ENCODE data around the gene SRP68. TPM values are rescaled to one million over a fixed set of nuclear protein-coding genes. Genes with fewer than 3 reads are reported as not detected.

The SRP68 gene
- total and polyA plus RNA-seq, 2 of the 4 experiments (the other 2 are of a cell fraction): 47.1 to 82.6 TPM

GRCh38 chr17:76000755-76001521, 71.4 kb downstream of the SRP68 start, which contains the start of gene CDK3:
Gene CDK3, plus strand, starts transcription at chr17:76000855. Its CDS starts 571 bp downstream, at chr17:76001426.
- DNase-seq (no peak), ATAC-seq (ENCODE audit: low read depth) (no peak)
- no peak for TF ChIP-seq MAZ (IDR thresholded peaks at IDR 0.05; ENCODE audit: borderline replicate concordance, low read depth, low read length)
- TF ChIP-seq RAD21 (IDR thresholded peaks at IDR 0.05; ENCODE audit: low read length): no peak
- TF ChIP-seq, protein P1, sequence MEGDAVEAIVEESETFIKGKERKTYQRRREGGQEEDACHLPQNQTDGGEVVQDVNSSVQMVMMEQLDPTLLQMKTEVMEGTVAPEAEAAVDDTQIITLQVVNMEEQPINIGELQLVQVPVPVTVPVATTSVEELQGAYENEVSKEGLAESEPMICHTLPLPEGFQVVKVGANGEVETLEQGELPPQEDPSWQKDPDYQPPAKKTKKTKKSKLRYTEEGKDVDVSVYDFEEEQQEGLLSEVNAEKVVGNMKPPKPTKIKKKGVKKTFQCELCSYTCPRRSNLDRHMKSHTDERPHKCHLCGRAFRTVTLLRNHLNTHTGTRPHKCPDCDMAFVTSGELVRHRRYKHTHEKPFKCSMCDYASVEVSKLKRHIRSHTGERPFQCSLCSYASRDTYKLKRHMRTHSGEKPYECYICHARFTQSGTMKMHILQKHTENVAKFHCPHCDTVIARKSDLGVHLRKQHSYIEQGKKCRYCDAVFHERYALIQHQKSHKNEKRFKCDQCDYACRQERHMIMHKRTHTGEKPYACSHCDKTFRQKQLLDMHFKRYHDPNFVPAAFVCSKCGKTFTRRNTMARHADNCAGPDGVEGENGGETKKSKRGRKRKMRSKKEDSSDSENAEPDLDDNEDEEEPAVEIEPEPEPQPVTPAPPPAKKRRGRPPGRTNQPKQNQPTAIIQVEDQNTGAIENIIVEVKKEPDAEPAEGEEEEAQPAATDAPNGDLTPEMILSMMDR (conservative IDR thresholded peaks at IDR 0.05; ENCODE audit: low read depth, low read length): no peak
- TF ChIP-seq RCOR1 (IDR thresholded peaks at IDR 0.05; ENCODE audit: insufficient replicate concordance, low read length): no peak
- no peak for TF ChIP-seq POLR2A (IDR thresholded peaks at IDR 0.05; ENCODE audit: low read depth, low read length)
- TF ChIP-seq NFE2L2 (IDR thresholded peaks at IDR 0.05; ENCODE audit: low read depth, low read length): no peak
- no peak for TF ChIP-seq FOS (IDR thresholded peaks at IDR 0.05; ENCODE audit: low read depth, low read length)
- TF ChIP-seq CEBPB (IDR thresholded peaks at IDR 0.05; ENCODE audit: low read depth, low read length): no peak
- TF ChIP-seq MAFK (IDR thresholded peaks at IDR 0.05; ENCODE audit: low read depth, low read length): no peak
- no peak for TF ChIP-seq SMC3 (IDR thresholded peaks at IDR 0.05; ENCODE audit: low read depth, low read length)
- TF ChIP-seq, protein P2, sequence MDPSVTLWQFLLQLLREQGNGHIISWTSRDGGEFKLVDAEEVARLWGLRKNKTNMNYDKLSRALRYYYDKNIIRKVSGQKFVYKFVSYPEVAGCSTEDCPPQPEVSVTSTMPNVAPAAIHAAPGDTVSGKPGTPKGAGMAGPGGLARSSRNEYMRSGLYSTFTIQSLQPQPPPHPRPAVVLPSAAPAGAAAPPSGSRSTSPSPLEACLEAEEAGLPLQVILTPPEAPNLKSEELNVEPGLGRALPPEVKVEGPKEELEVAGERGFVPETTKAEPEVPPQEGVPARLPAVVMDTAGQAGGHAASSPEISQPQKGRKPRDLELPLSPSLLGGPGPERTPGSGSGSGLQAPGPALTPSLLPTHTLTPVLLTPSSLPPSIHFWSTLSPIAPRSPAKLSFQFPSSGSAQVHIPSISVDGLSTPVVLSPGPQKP (IDR thresholded peaks at IDR 0.05; ENCODE audit: borderline replicate concordance, low read depth, low read length): no peak
- TF ChIP-seq RFX5 (IDR thresholded peaks at IDR 0.05; ENCODE audit: low read depth, low read length): no peak
- no peak for TF ChIP-seq MXI1 (IDR thresholded peaks at IDR 0.05; ENCODE audit: borderline replicate concordance, low read depth, low read length)
- TF ChIP-seq CHD1 (IDR thresholded peaks at IDR 0.05; ENCODE audit: low read depth, low read length): no peak
- no peak within 1 kb of the TSS for H2BK5ac ChIP-seq (ENCODE audit: low read depth, low read length, poor library complexity, severe bottlenecking)
- intact Hi-C loops (cut with micrococcal nuclease) (no loop called here), dilution Hi-C loops (cut with HindIII; ENCODE audit: low sequenced_read_pairs, unreplicated experiment) (no loop called here), in situ Hi-C loops (cut with MboI; ENCODE audit: low sequenced_read_pairs) (no loop called here)
- CTCF ChIA-PET: interaction anchor here (1.2 to 1.3 kb wide), 2 partner anchors 90 to 96 kb away, joined by 3 to 4 read pairs; no protein-coding TSS in a partner anchor
- no peak within 1 kb of the TSS for H2BK15ac ChIP-seq (ENCODE audit: low read depth, low read length)
- H3K36me3 ChIP-seq (ENCODE audit: control insufficient read depth, insufficient read depth, low read length): peaks cover 3% of the 10 kb centered on the region; the same call in 1 of the 2 replicates
- H3K23ac ChIP-seq (ENCODE audit: low read depth, low read length): no peak within 1 kb of the TSS
- H3K27ac ChIP-seq (ENCODE audit: insufficient read depth, low read length): no peak within 1 kb of the TSS
- H3K18ac ChIP-seq (ENCODE audit: low read depth, low read length): no peak within 1 kb of the TSS
- H3K9me3 ChIP-seq (ENCODE audit: control insufficient read depth, insufficient read depth, low read length): no peaks in the 10 kb centered on the region
- no peak within 1 kb of the TSS for H3K4me3 ChIP-seq (ENCODE audit: insufficient read depth, low read depth, low read length)
- no peak within 1 kb of the TSS for H2BK20ac ChIP-seq (ENCODE audit: low read depth, low read length)
- H4K20me1 ChIP-seq (ENCODE audit: insufficient read depth, low read length): no peaks in the 10 kb centered on the region
- H3K79me1 ChIP-seq (ENCODE audit: low read depth in 1 of 2, low read length in 2 of 2): peaks cover 0 to 10% of the 10 kb centered on the region in 2 experiments; a peak in 1 of 4 replicates
- H3K56ac ChIP-seq (ENCODE audit: extremely low read depth, insufficient read depth, low read length): no peak within 1 kb of the TSS
- no peak within 1 kb of the TSS for H3K9ac ChIP-seq (ENCODE audit: low read depth, low read length)
- no peak within 1 kb of the TSS for H3K14ac ChIP-seq (replicated peaks; ENCODE audit: low read depth, low read length)
- 0 out of 2 replicates have a peak, but pooled peaks cover 7% of the 10 kb centered on the region for H3K9me1 ChIP-seq (ENCODE audit: insufficient read depth, low read length)
- no peak within 1 kb of the TSS for H2AFZ ChIP-seq (replicated peaks; ENCODE audit: low read length, poor library complexity)
- no peak within 1 kb of the TSS for H2AK5ac ChIP-seq (ENCODE audit: low read depth, low read length)
- no peak within 1 kb of the TSS for H4K5ac ChIP-seq (ENCODE audit: low read depth, low read length)
- H4K8ac ChIP-seq (ENCODE audit: low read depth in 2 of 2, low read length in 2 of 2): no peak within 1 kb of the TSS
- POLR2A ChIA-PET (ENCODE audit: unreplicated experiment): no interaction called here
- H2BK120ac ChIP-seq (ENCODE audit: low read depth, low read length): no peak within 1 kb of the TSS
- 92% methylated on average over 14 of the region's 21 CpGs; no CpG with 5 or more reads in 1 of the 2 experiments for WGBS, 2 experiments (ENCODE audit: extremely low coverage in 2 of 2, insufficient read length in 1 of 2)
- H4K91ac ChIP-seq (ENCODE audit: insufficient read depth, low read depth, low read length): no peak within 1 kb of the TSS
- H3K4me1 ChIP-seq (ENCODE audit: control insufficient read depth, insufficient read depth, low read length): peaks cover 14% of the 10 kb centered on the region
- no peak within 1 kb of the TSS for H2AK9ac ChIP-seq (replicated peaks; ENCODE audit: low read depth, low read length, poor library complexity)
- BruUV-seq (replicated peaks): no TSS peak
- no peak within 1 kb of the TSS for H3K4me2 ChIP-seq (ENCODE audit: low read depth, low read length)
- no peak within 1 kb of the TSS for H3K4ac ChIP-seq (ENCODE audit: low read depth, low read length)
- H3K27me3 ChIP-seq (ENCODE audit: control insufficient read depth, insufficient read depth, low read length): no peaks in the 10 kb centered on the region

Data from IMR-90 (cell line).